D721Med (cell line): ENCODE data around the gene ANKRD55.
"Not testable (repeated sequence)": the region's sequence is repeated elsewhere in the genome, so short reads cannot be mapped to it uniquely, and the experiment has no call there.

Experiments
- DNase-seq: peaks from one replicate; pipeline ENCODE4 v3.0.0; 2011; ENCODE audit warnings: low spot score; ENCODE audit not compliant: insufficient read length
- FAIRE-seq: peaks from 2 replicates; lab custom pipeline; 2011; peaks lifted over from hg19 to GRCh38; lab: Jason Lieb, UNC
- TF ChIP-seq, protein P1 (sequence below): IDR thresholded peaks from 2 replicates; pipeline ENCODE4 v1.5.1; 2012; ENCODE audit warnings: mild to moderate bottlenecking, control low read depth; ENCODE audit not compliant: insufficient read depth; ENCODE audit errors: missing control alignments

Gene ANKRD55

DNA sequence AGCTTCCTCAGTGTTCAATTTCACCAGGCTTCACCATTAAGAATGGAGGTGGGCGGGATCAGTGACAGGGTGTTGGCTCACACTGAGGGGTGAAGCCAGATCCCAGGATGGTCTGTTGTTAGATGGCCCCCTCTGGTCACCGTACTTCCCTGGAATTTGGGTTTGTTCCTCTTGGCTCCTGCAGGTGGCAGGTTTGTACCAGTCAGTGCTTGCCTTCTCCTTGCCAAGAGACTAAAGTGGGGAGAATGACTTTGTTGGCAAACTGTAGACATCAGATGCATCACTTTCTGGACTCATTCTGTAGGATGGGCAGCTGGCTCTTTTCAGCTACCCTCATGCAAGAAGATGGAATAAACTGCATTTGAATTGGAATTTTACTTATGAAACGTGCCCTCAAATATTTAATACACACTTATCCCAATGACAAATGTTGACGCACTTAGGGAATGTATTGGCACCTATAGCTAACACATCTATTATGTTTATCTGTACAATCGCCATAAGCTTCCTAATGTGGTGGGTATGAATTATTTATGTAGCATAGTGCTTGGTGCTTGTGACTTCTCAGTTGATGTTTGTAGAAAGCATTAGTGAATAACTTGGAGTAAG lies 31.4 kb upstream of the ANKRD55 start:
- FAIRE-seq (no peak), DNase-seq (no peak)
- TF ChIP-seq, protein P1, sequence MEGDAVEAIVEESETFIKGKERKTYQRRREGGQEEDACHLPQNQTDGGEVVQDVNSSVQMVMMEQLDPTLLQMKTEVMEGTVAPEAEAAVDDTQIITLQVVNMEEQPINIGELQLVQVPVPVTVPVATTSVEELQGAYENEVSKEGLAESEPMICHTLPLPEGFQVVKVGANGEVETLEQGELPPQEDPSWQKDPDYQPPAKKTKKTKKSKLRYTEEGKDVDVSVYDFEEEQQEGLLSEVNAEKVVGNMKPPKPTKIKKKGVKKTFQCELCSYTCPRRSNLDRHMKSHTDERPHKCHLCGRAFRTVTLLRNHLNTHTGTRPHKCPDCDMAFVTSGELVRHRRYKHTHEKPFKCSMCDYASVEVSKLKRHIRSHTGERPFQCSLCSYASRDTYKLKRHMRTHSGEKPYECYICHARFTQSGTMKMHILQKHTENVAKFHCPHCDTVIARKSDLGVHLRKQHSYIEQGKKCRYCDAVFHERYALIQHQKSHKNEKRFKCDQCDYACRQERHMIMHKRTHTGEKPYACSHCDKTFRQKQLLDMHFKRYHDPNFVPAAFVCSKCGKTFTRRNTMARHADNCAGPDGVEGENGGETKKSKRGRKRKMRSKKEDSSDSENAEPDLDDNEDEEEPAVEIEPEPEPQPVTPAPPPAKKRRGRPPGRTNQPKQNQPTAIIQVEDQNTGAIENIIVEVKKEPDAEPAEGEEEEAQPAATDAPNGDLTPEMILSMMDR: peak; percentile 65

- no peak for FAIRE-seq
- DNase-seq: no peak
- TF ChIP-seq, protein P1: no peak
These were observed 29.1 kb upstream of the ANKRD55 start for GRCh38 chr5:56262279-56262678.

DNA sequence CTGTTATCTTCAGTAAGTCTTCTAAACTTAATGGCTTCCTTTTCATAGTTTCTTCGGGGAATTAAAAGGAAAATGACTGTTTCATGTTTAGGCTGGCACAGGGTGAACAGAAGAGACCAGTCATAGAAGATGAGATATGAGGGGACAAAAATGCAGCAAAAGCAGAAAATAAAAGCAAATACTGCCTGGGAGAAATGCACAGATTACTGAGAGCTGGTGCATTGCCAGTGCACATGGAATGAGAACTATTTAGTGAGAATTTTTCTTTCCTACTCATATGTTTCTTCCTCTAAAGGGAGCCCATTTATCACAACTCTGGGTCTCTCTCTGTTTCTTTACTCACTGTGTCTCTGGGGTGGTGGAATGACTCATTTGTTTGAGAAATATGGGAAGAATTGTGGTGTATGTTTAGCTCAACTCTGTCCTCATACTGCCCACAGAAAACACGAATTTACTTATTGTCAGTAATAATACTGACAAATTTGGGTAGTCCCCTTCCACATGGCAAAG lies 25.9 kb upstream of the ANKRD55 start:
- no peak for DNase-seq
- TF ChIP-seq, protein P1: no peak
- no peak for FAIRE-seq

DNA sequence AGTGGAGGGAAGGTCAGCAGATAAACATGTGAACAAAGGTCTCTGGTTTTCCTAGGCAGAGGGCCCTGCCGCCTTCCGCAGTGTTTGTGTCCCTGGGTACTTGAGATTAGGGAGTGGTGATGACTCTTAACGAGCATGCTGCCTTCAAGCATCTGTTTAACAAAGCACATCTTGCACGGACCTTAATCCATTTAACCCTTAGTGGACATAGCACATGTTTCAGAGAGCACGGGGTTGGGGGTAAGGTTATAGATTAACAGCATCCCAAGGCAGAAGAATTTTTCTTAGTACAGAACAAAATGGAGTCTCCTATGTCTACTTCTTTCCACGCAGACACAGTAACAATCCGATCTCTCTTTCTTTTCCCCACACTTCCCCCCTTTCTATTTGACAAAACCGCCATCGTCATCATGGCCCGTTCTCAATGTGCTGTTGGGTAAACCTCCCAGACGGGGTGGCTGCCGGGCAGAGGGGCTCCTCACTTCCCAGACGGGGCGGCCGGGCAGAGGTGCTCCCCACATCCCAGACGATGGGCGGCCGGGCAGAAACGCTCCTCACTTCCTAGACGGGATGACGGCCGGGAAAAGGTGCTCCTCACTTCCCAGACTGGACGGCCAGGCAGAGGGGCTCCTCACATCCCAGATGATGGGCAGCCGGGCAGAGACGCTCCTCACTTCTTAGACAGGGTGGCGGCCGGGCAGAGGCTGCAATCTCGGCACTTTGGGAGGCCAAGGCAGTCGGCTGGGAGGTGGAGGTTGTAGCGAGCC lies 24.8 kb upstream of the ANKRD55 start:
- not testable (repeated sequence) for DNase-seq, FAIRE-seq

- DNase-seq (no peak), FAIRE-seq (no peak)
- TF ChIP-seq, protein P1: no peak
These were observed 23.9 kb upstream of the ANKRD55 start for GRCh38 chr5:56257010-56257409.

DNA sequence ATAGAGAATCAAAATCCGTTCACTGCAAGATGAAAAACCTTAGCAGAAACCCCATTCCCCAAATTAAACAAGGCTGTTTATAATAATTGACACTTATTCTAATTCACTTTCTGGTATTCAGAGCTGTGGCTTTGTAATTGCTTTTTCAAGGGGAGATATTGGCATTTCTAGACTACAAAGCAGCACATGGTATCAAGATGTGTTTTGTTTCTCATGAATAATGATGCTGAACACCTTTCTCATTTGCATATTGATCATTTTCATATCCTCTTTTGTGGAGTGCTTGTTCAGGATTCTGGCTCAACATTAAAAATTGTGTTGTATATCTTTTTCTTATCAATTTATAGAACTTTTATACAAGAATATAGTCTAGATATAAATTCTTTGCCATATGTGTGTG lies 22.4 kb upstream of the ANKRD55 start:
- TF ChIP-seq, protein P1: no peak
- DNase-seq (no peak), FAIRE-seq (no peak)

DNA sequence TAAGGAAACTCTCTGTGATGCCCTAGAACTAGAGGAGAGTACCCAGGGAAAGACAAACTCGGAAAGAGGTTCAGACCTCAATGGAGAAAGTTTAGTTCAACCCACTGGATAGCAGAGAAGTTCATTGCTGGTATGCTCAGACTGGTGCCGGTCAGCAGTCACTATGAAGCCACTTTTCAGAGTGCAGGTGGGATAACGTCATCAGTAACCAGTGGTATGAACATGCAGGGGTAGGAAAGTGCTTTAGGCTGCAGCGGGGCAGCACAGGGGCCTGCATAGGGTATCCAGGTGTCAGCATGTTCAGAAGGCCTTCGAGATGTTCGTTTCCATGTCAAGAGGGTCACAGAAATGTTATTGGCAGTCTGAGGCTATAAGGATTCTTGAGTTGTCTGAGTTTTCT lies 20.8 kb upstream of the ANKRD55 start:
- TF ChIP-seq, protein P1: no peak
- FAIRE-seq (no peak), DNase-seq (no peak)
